GM18868 (cell line): Measurements from ENCODE around the gene FGD1.

Experiments
- ATAC-seq: cut with Tn5 transposase; IDR thresholded peaks from one replicate; pipeline ENCODE4 v1.9.1; 2021; ENCODE audit warnings: mild to moderate bottlenecking, moderate library complexity; ENCODE audit not compliant: unreplicated experiment

The FGD1 gene

DNA sequence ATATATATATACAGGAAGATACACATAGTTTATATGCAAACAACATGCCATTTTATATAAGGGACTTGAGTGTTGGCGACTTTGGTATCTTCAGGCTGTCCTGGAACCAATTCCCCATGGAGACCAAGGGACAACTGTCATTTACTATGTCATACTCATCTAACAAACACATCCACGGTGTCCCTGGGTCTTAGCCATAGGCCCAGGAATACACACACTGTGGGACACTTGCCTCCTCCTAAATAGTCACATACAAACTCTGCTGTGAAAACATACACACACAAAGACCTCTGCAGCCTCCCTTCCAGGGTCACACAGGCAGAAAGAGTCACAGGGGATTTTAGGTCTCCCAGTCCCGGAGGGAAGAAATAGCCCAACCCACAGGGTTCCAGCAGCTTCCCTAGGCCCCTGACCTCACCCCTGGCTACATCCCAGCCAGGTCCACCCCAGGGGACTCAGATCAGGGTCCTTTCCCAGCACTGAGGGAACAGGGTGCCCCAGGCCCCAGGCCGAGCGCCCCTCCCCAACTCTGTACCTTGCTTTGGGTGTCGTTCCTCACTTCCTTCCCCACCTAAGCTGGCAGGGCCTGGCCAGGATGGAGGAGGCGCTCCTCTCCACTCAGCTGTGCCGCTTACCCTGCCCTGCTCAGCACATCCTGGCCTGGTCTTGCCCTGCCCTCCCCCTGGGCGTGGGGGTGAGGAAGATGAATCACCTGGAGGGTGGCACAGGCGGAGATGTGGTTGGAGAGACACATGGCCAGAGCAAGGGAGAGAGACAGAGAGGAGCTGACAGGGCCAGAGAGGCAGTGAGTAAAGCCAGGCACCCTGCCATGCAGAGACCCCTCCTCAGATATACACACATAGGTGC, 21.8 kb downstream of the FGD1 start:
- no peak for ATAC-seq

DNA sequence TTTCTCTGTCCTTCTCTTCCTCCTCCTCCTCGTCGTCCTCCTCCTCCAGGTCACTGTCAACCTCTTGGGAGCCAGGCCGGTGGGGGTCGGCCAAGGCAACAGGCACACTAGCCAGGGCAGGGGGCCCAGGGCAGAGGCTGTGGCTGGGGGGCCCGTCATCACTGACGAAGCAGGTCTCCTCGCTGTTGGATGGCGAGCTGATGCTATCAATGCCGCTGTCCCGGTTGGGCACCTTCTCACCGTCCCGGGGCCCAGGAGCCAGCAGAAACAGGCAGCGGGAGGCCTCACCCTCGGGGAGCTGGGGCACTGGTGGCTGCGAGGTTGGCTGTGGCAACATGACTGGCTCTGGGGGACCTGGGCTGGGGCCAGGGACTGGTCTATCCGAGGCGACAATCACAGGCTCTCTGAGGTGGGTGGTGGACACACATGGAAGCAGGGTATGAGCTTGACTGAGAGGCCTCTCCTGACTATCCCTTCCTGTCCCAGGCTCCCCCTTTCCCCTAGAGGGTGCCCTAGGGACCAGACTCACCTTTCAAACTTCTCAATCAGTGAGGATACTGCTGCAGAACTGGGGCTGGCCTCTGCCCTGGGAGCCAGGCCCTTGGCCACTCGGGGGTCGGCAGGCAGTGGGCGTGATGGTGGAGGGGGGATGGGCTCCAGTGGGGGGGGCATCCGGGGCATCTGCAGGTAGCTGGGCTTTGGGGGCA, 25.8 kb downstream of the FGD1 start:
- no peak for ATAC-seq

DNA sequence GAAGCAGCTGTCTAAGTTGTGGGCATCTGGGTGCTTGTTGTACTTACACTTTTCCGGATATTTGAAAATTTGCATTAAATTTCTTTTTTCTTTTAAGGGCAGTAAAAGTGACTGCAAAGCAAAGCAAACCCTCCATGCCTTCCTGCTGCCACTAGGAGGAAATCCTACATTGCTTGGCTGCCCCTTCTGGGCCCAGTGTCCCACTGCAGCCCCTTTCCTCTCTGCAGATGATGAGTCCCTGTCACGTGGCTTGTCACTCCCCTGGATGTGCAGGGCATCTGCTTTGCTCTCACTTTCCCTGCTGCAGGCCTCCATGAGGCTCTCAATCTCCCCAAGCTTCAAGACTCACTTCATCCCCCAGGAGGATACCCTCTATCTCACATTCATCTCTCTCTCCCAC, 43.1 kb downstream of the FGD1 start:
- no peak for ATAC-seq

DNA sequence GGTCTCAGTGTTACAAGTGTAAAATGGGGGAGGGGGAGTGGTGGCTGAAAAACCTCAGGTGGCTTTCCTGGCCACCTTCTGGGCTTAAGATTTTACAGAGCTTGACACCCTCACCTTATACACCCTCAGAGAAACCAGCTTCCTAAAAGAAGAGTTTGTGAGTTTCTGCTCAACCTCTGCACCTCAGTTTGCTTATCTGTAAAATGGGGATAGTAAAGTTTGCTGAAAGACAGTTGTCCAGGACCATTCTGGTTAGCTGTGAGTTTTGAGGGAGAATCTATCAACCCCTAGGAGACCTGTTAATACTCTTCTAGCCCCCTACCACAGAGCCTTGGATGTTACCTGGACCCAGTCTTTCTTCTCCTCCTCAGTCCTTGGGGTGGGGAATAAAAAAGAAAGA, 46.1 kb downstream of the FGD1 start:
- ATAC-seq = no peak

DNA sequence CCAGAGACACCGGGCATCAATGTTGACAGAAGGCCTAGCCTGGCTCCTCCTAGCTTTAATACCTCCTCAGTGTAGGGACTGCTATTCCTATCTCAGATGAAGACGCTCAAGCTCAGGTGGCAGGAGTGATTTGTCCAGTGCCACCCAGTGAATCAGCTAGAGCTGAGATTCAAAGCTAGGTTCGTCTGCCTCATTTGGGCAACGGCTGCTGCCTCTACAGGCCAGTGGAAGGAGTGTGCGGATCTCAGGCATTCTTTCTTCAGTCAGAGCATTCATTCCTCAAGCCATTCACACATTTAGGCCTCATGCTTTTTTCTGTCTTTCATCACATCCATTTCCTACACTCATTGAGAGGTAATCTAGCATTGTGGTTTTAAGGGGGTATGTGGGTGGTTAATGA, 48.6 kb downstream of the FGD1 start:
- no peak for ATAC-seq

DNA sequence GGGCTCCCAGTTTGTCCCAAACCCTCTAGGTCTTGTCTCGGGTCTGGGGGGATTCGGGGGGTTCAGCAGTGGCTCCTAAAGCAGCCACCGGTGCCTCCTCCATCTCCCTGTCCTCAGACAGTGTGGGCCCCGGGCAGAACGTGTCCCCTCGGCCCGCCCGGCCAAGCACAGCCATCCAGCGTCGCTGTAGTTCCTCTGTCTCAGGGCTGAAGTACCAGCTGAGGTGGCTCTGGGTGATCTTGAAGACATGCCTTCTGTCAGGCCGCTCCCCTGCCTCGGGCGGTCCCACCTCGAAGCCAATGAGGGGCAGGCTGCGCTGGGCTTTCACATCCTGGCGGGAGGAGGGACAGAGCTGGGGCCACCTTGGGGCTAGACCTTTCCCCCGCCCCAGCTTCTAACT, 50.0 kb downstream of the FGD1 start:
- ATAC-seq = no peak

DNA sequence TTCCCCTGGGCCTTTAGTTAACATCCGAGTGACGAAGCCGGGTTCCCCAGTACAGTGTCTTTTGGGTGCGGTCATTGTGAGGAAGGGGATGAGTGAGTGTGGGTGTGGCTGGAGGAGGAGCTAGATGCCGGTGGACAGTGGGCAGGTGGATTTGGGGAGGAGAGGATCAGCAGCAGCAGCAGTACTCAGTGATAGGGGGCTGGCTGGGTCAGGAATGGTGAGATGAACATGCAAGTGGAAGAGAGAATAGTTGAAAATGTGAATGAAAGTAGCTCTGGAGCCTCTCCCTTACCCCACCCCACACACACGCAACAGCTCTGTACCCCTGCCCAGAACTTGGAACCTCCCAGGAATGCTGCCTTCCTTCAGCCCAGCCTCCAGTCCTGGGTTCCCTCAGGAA, 51.3 kb downstream of the FGD1 start:
- no peak for ATAC-seq

DNA sequence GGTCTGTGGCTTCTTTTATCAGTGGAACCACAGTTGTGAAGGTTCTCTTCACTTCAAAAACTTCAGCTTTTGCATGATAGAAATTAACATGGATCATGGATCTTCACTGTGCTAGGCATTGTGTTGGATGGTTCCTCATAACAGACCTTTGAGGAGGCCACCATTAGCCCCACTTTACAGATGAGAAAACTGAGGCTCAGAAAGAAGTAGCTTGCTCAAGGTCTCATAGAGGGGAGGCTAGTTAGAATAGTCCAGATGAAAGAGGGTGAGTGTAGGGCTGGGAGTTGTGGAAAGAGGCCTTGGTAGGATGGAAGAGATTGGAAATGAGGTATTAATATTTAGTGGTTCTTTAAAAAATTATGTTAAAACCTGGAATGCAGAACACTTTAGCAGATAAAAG, 53.2 kb downstream of the FGD1 start:
- ATAC-seq = no peak

DNA sequence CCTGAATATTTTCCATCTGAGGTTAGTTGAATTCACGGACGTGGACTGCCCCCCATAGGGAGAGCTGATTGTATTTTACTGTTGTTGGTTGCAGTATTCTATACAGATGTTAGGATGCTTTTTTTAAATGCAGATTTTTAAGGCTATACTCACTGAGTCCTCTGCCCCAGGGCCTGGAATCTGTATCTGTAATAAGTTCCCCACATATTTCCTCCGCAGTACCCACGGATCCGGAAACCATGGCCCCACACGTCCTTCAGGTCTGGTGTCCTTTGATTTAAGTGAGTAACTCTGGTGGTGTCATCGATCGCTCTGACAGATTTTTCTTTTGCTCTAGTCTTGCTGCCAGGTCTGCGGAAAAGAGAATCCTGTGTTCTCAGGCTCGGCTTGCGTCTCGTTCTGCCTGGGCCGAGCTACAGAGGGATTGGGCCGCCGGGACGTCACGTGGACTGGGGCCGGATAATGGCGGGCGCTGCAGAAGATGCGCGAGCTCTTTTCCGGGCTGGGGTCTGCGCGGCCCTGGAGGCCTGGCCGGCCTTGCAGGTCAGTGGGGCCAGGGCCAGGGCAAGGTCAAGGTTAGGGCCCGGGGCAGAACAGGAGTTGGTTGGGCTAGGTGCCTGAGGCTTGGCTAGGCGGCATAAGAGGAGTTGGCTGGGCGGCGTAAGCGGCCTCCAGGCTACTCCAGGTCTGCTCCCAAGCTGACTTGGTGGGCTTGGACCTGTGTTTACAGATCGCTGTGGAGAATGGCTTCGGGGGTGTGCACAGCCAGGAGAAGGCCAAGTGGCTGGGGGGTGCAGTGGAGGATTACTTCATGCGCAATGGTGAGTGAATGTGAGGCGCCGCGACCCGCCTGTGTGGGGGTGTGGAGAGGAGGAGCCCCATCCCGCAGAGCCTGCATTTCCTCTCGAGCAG, 55.8 kb downstream of the FGD1 start, which contains the start of gene TSR2:
Gene TSR2, plus strand, starts transcription at position 445 of the 912 bp plus-strand sequence. Its CDS starts 18 bp downstream, at position 463.
- peak; percentile 99 for ATAC-seq

DNA sequence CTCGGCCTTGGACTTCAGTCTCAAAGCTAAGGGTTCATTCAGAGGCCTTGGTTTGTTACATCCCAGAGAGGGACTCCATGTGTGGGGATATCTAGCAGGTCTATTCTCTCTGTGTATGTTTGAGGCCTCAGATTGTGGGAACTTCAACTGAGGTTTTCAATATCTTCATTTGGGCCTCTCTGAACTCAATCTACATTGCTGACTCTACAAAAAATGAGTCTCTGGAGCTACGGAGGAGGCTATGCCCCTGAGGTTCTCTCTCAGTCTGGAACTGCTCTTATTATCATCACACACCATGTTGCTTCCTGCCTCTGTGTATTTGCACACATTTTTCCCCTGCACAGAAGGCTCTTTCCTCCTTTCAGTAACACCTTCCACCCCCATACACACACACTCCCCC, 60.9 kb downstream of the FGD1 start:
- ATAC-seq = no peak

DNA sequence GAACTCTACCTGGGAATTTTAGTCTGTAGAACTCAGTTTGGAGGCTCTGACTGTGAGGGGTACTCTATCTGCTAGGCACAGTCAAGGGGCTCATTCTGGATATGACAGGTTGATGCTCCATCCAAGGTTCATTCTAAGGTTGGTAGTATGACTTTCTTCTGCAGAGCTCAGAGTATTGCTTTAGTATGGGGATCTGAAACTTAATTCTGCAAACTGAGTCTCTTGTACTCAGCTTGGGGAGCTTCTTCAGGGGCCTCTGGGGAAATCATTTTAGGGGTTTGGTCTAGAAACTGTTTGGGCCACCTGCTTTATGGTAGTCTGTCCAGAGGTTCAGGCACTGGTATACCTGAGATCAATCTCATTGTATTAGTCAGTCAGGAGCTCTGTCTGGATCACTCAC, 65.5 kb downstream of the FGD1 start:
- ATAC-seq = peak; percentile 89

DNA sequence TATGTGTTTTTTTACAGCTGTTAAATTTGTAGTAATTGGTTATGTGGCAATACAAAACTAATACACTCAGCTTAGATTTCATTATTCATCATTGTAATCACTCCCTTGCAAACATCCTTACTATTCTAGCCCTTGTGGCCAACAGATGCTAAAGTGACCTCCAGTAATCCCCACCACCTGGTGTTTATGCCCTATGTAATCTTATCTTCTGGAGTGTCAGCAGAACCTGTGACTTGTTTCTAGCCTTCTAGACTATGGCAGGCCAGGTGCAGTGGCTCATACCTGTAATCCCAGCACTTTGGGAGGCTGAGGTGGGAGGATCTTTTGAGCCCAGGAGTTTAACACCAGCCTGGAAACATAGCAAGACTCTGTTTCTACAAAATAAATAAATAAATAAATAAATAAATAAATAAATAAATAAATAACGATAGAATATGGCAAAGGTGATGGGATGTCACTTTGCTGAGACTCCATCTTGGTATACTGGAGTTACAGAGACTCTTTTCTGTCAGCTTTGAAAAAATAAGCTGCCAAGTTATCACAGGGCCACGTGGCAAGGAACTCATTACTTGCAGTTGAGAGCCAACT, 68.1 kb downstream of the FGD1 start:
- no peak for ATAC-seq

DNA sequence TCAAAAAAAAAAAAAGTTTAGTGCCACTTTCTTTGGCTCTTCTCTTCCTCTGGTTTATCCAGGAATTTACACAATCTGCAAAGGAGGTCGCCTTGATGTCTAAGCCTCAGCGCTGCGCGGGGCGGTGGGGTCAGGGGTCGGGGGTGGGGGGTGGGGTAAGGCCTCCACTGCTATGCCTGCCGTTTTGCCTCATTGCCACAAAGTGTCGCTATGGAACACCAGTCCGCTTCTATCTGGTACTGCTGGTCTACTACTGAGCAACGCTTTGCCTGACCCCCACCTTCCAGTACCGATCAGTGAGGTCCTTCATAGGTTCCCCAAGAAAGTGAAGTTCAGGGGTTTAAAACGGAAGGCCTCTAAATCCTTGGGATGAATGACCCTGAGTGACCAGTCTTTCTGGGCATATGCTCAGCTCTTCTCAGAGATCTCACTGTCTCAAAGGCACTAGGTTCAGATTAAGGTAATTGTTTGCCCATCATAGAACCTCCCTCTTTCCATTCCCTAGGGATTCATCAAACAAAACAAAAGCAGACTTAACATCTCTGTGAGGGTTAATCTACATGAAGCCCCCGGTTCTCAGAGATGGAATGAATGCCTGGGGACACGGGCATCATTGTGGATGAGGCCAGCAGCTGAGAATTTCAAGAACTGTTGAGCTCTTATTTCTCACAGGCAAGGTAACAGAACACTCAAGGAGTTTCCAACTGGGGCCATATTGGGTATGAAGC, 72.7 kb downstream of the FGD1 start:
- ATAC-seq = no peak

DNA sequence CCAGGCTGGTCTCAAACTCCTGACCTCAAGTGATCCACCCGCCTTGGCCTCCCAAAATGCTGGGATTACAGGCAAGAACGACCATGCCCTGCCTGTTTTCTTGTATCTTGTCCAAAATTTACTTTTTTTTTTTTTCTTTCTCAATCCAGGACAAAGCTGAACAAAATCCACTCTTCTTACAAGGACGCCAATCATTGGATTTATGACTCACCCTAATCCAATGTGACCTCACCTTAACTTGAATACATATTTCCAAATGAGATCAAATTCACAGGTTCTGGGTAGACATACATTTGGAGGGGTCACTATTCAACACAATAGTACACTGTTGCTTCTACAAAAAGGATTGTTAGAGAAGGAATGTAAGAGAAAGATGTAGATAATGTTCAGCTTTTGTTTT, 73.9 kb downstream of the FGD1 start:
- no peak for ATAC-seq

DNA sequence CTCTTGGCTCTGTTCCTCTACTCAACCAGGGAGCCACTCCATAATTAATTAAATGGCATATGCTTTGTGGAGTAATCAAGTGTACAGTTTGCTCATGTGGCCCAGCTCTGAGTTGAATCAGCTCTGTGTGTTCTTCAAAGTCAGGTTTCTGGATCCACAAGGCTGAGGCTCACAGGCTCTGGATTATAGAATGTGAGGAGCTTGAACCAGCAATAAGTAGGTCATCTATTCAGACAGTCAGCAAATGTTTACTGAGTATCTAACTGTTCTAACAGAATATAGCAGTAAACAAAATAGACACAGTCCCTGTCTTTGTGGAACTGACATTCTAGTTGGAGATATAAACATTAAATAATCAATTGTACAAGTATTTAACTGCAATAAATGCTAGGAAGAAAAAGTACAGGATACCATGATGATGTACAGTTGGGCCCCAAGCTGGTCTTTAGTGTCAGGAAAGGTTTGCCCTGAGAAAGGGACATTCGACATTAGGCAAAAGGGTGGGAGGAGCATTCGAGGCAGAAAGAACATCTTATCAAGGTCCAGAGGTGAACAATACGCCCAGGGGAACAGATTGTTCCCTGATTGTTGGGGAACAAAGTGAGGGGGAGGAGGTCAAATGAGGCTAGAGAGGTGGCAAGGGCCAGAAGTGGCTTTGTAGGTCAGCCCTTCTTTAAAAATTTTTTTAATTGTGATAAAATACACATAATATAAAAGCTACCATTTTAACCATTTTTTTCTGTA, 76.3 kb downstream of the FGD1 start:
- ATAC-seq = no peak

DNA sequence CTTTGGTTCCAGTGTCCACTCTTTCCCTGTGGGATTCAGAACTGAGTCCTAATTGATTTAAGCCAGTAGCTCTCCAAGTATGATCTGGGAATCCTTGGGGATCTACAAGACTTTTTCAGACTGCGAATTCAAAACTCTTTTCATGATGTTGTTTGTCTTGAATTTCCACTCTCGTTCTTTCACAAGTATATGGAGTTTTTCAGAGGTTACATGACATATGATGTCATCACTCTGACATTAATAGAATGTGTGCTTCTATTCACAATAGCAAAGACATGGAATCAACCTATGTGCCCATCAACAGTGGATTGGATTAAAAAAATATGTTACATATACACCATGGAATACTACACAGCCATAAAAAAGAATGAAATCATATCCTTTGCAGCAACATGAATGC, 79.1 kb downstream of the FGD1 start:
- ATAC-seq = no peak

DNA sequence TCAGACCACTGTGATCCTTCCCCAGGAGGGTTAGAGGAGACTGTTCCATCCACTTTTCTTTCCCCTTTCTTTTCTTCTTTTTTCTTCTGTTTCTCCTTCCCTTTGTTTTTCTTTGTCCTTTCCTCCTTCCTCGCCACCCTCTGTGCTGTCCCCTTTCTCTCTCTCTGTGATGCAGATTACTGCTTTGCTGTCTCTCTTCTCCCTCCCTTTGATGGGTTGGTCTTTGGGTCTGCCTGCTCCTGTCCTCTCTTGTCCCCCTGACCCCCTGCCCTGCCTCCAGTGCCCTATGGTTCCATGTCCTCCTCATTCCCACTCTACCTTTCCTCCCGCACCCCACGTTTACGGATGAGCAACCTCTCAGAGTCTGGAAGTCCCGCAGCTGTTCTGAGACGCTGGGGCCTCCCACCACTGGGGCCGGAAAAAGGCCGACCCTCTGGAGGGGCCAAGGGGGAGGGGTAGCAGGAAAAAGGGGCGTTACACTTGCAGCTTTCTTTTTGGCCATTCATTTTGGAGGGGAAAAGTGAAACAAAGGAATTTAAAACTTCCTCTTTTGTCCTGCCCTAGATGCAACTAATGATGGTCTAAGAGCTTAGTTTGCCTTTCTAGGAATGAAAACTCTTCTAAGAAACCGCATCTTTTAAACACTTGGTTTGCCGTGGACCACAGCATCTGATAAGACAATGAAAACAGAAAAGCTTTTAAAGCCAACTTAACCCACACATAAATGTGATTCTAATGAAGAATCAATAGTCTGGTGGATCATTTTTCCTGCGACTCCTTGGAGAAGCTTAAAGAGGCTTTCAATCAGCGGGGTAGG, 80.3 kb downstream of the FGD1 start:
- no peak for ATAC-seq

DNA sequence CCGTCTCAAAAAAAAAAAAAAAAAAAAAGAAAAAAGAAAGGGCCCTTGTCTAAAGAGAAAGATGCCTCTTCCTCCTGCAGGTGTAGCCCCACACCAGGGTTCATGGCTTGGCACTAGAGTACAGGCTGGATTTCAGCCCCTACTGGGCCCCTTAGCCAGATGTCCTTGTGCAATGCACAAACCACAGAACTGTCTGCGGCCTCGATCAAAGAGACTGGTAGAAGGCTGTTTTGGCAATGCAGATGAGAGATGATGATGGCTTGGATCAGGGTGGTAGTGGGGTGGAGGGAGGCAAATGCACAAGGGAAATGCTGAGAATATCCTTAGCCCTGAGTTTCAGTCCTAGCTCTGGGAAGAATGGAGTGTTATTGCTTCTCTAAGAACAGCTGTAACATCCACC, 82.3 kb downstream of the FGD1 start:
- ATAC-seq = no peak

DNA sequence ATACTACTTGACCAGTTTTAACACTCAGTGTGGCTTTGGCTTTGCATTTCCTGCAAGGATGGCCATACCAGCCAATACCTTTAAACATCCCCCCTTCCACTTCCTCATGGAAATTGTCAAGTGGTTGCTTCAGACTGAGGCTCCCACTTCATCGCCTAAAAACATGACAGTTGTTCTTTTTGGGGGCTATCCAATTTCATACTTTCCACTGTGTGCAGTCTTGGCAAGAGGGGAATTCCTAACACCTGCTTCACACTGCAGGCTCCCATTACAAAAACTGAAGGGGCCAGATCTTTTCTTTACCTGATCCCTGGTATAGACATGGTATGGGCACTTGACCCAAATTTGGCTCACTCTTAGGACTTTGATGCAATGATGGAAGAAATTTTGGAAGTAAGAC, 84.3 kb downstream of the FGD1 start:
- ATAC-seq = peak; percentile 47
